Peyer's patch (tissue), 4 donors: Measurements from ENCODE around the gene SLC8A2.

Source experiments
- CTCF ChIP-seq, 6 experiments: fragments of 450-650 bp in 4 of 6; fragments of 200-600 bp in 2 of 6; sonication (generic) in 1 of 6; IDR thresholded peaks; one replicate each; pipeline ENCODE4 v1.5.1; 2017 to 2019; ENCODE audit warnings: antibody characterized with exemption in 6 of 6, mild to moderate bottlenecking in 3 of 6, moderate library complexity in 1 of 6
- POLR2A ChIP-seq, 2 donors: fragments of 450-650 bp; IDR thresholded peaks; one replicate each; pipeline ENCODE4 v1.5.1; 2017; ENCODE audit warnings: antibody characterized with exemption in 2 of 2, mild to moderate bottlenecking in 2 of 2, moderate library complexity in 2 of 2

DNA sequence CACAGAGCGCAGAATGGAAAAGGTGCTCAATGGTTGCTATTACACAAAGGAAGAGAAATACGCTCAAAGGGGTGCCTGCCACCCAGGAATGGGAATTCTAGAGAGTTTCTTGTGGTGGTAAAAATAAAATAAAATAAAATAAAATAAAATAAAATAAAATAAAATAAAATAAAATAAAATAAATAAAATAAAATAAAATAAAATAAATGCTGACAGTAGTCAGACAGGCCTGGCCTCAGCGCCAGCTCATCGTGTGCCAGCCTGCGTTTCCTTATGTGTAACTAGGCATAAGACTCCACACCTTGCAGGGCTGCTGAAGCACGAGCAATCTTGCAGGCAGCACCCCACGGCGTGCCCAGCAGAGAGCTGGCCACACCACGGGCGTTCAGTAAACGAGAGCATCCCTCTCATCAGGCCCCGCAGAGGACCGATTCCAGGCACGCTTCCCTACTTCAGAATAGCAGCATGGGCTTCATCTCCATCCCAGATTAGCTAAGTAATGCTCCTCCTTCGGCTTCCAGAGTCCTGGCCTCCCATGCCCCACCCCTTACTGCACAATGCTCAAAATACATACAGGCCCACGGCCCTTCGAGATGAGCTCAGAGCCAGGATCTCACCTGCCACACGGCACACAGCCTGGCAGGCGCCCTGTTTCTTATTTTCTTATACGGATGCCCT is 37.6 kb upstream of the SLC8A2 start:
- TF ChIP-seq CTCF (IDR thresholded peaks at IDR 0.05) (no peak), POLR2A (IDR thresholded peaks at IDR 0.05) (no peak)
